Heart right ventricle (tissue), 16 donors: ENCODE measurements around the gene CDC16. TPM values are rescaled to one million over a fixed set of nuclear protein-coding genes. Genes with fewer than 3 reads are reported as not detected.
A peak's percentile ranks its signal among the peaks of the same experiment; 100 is the strongest.

ENCODE experiments used
- ATAC-seq, 8 donors: fragments of 200-7000 bp; cut with Tn5 transposase; one replicate each; pipeline ENCODE4 v1.9.1; 2020; ENCODE audit warnings: mild to moderate bottlenecking in 8 of 8, moderate library complexity in 8 of 8, moderate number of reproducible peaks in 1 of 8
- DNase-seq, 2 donors: peaks; one replicate each; pipeline ENCODE4 v3.0.0-alpha.2; 2020
- H3K27ac ChIP-seq, 10 donors: fragments of 200-600 bp; sonication (generic) in 2 of 10; one replicate each; pipeline versions ENCODE4 v1.5.0 to v1.8.0; 2020 to 2022; ENCODE audit warnings: mild to moderate bottlenecking in 3 of 10
- H3K27me3 ChIP-seq, 7 donors: fragments of 200-600 bp; one replicate each; pipeline ENCODE4 v1.8.0; 2021 to 2022; ENCODE audit warnings: mild to moderate bottlenecking in 2 of 7
- H3K36me3 ChIP-seq, 9 donors: fragments of 200-600 bp; sonication (generic) in 1 of 9; one replicate each; pipeline versions ENCODE4 v1.5.0 to v1.8.0; 2020 to 2022; ENCODE audit warnings: mild to moderate bottlenecking in 2 of 9
- H3K4me1 ChIP-seq, 9 donors: fragments of 200-600 bp; sonication (generic) in 1 of 9; one replicate each; pipeline versions ENCODE4 v1.5.0 to v1.8.0; 2020 to 2022; ENCODE audit warnings: mild to moderate bottlenecking in 4 of 9
- H3K4me3 ChIP-seq, 10 donors: fragments of 200-600 bp; sonication (generic) in 2 of 10; one replicate each; pipeline versions ENCODE4 v1.5.0 to v1.8.0; 2020 to 2022; ENCODE audit warnings: mild to moderate bottlenecking in 7 of 10, moderate library complexity in 2 of 10
- H3K9me3 ChIP-seq, 11 donors: fragments of 200-600 bp in 10 of 11; sonication (generic) in 2 of 11; one replicate each; pipeline versions ENCODE4 v1.5.0 to v1.8.0; 2013 to 2022; ENCODE audit warnings: mild to moderate bottlenecking in 2 of 11, control low read depth in 1 of 11, moderate library complexity in 1 of 11
- CTCF ChIP-seq, 9 donors: fragments of 200-600 bp; sonication (generic) in 2 of 9; IDR thresholded peaks; one replicate each; pipeline versions ENCODE4 v1.5.0 to v1.8.0; 2021 to 2022; ENCODE audit warnings: antibody characterized with exemption in 9 of 9, mild to moderate bottlenecking in 5 of 9, moderate library complexity in 1 of 9
- WGBS, 2 donors: extraction: QIAGEN DNeasy Blood & Tissue Kit; methylation state at CpG; one replicate each; pipeline ENCODE4 v1.1.7; 2013; ENCODE audit warnings: inconsistent platforms in 1 of 2; 5-methylcytosine and 5-hydroxymethylcytosine counted together
- intact Hi-C, 10 donors: fragments of 100-400 bp; cut with DNase I; formaldehyde crosslinking; loops; one replicate each; pipeline versions ENCODE4 v1.11.1 to v1.14.2; 2022
- polyA plus RNA-seq, 2 donors: library from polyadenylated mRNA; stranded (reverse); fragments of 200-250 nt; gene quantifications; one replicate each; pipeline ENCODE4 v1.2.3, GENCODE V29; 2013
- total RNA-seq, 10 donors: library from RNA; stranded (reverse); fragmentation: NEBNext Ultra II Directional in 3 of 10; extraction: Animal tissue kit (Norgen Biotek cat#: 25700) in 3 of 10; gene quantifications; one replicate each; pipeline versions ENCODE4 v1.2.1 to v1.2.4, GENCODE V29; 2021 to 2023
- donor health status: Arrhythmogenic right ventricular cardiomyopathy.
- donor health status: ischemic (EF 13 %, LVEDD 7.1; RV severe dilation, severe dysfunction).
- donor health status: healthy with polysubstance abuse.
- donor health status: DM: no; HTN: yes; CAD: no.
- donor health status: DM: no; HTN: no; CAD: no.
- donor health status: ischemic (EF 25% LVEDD 6.9; RV normal size, moderate dysfunction).
- donor health status: ischemic (EF 25% LVEDD 5.7; RV mildly dilated, moderate dysfunction).
- donor health status: healthy.
- donor health status: DM: yes; HTN: yes; CAD: no.
- donor health status: Ischemic cardiomyopathy.
- donor health status: ischemic (EF 35%, LVEDD 5.7; RV mildly dilated, moderate dysfunction).
- donor health status: nonischemic (EF 11% LVEDD 7.7; RV severe dilation, severe dysfunction).
- donor health status: DM: yes; HTN: yes; CAD: no.
- donor health status: PGD.
- donor health status: ischemic (EF 29% LVEDD 5.4; RV normal size, mild dysfunction).
- donor health status: nonischemic (EF 23%, LVEDD 6.1; RV moderate dilation, normal function).

The CDC16 gene
- total and polyA plus RNA-seq, 12 donors = 27.8 to 76.6 (median 30.4) TPM

- H3K4me3 ChIP-seq = no peak overlapping the region
- intact Hi-C loops = no loop called here
- ATAC-seq (no peak), DNase-seq (no peak)
- no peak overlapping the region for H3K27ac ChIP-seq
- TF ChIP-seq CTCF (IDR thresholded peaks at IDR 0.05) = no peak
- peaks cover 0 to 17% (median 6%) of the 10 kb centered on the region in 9 donors for H3K4me1 ChIP-seq
- H3K9me3 ChIP-seq = no peaks in the 10 kb centered on the region
- H3K27me3 ChIP-seq = no peaks in the 10 kb centered on the region
- WGBS, 2 donors = 92 to 94% methylated on average over 8 of the region's 8 CpGs
- peaks cover 0 to 100% (median 87%) of the 10 kb centered on the region in 9 donors for H3K36me3 ChIP-seq
Measured at GRCh38 chr13:114264886-114265611, 30.4 kb downstream of the CDC16 start.

- DNase-seq = no peak
- H3K4me1 ChIP-seq = peaks cover 0 to 13% (median 4%) of the 10 kb centered on the region in 9 donors
- intact Hi-C loops = no loop called here
- no peaks in the 10 kb centered on the region for H3K9me3 ChIP-seq
- ATAC-seq = no peak
- H3K27me3 ChIP-seq = no peaks in the 10 kb centered on the region
- TF ChIP-seq CTCF (IDR thresholded peaks at IDR 0.05) = no peak
- WGBS, 2 donors = 95 to 97% methylated on average over 5 of the region's 5 CpGs
- H3K4me3 ChIP-seq = no peak overlapping the region
- no peak overlapping the region for H3K27ac ChIP-seq
- H3K36me3 ChIP-seq = peaks cover 0 to 99% (median 78%) of the 10 kb centered on the region in 9 donors
Measured at GRCh38 chr13:114266241-114266640, 31.5 kb downstream of the CDC16 start.

- WGBS, 2 donors = 97 to 98% methylated on average over 6 of the region's 6 CpGs
- Histone ChIP-seq H3K9me3 (no peaks in the 10 kb centered on the region), H3K4me3 (peak overlapping the region in 1 of 10 donors; percentile 1), H3K4me1 (no peaks in the 10 kb centered on the region), H3K36me3 (peaks cover 0 to 99% (median 68%) of the 10 kb centered on the region in 9 donors), H3K27ac (peak overlapping the region in 1 of 10 donors; percentile 20), H3K27me3 (no peaks in the 10 kb centered on the region)
- intact Hi-C loops = no loop called here
- DNase-seq (no peak), ATAC-seq (no peak)
- TF ChIP-seq CTCF (IDR thresholded peaks at IDR 0.05) = no peak
Measured at GRCh38 chr13:114268344-114269280, 33.9 kb downstream of the CDC16 start.

- Histone ChIP-seq H3K4me3 (no peak overlapping the region), H3K27ac (no peak overlapping the region), H3K36me3 (peaks cover 0 to 99% (median 63%) of the 10 kb centered on the region in 9 donors), H3K27me3 (no peaks in the 10 kb centered on the region), H3K4me1 (no peaks in the 10 kb centered on the region), H3K9me3 (no peaks in the 10 kb centered on the region)
- intact Hi-C loops = no loop called here
- WGBS, 2 donors = 91 to 94% methylated on average over 4 of the region's 4 CpGs
- no peak for ATAC-seq
- no peak for TF ChIP-seq CTCF (IDR thresholded peaks at IDR 0.05)
- DNase-seq = no peak
Measured at GRCh38 chr13:114269281-114269770, 34.6 kb downstream of the CDC16 start.
